ENCODE results near the gene ANKFY1.
"Not testable (repeated sequence)": the region's sequence is repeated elsewhere in the genome, so short reads cannot be mapped to it uniquely, and the experiment has no call there.

The ANKFY1 gene

DNA sequence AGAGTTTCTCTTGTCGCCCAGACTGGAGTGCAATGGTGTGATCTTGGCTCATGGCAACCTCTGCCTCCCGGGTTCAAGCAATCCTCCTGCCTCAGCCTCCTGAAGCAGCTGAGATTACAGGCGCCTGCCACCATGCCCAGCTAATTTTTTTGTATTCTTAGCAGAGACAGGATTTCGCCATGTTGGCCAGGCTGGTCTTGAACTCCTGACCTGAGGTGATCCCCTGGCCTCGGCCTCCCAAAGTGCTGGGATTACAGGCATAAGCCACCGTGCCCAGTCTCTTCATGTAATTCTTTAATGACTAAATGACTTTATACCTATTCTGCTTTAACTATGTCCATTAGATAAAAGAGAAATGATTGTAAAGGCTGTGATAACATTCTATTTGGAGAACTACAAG is 8.5 kb downstream of the ANKFY1 start:
- DNase-seq, result not testable (repeated sequence)

DNA sequence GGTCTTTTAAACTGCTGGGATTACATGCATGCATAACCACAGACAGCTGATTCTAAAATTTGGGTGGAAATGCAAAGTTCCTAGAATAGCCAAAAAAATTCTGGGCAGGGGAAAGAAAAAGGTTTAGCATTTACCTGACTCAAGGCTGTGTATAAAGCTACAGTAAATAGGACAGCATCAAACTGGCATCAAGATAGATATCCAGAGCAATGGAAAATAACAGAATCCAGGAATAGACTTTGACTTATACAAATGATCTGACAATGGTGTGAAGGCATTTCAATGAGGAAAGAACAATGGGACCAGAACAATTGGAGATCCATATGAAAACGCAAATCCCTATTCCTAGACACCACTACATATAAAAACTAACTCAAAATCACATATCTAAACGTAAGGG is 12.9 kb downstream of the ANKFY1 start:
- no peak for DNase-seq

- DNase-seq, result no peak
Measured at GRCh38 chr17:4249452-4250029, 14.2 kb downstream of the ANKFY1 start.

GRCh38 chr17:4248504-4249277 is 15.1 kb downstream of the ANKFY1 start:
- no peak for DNase-seq

DNA sequence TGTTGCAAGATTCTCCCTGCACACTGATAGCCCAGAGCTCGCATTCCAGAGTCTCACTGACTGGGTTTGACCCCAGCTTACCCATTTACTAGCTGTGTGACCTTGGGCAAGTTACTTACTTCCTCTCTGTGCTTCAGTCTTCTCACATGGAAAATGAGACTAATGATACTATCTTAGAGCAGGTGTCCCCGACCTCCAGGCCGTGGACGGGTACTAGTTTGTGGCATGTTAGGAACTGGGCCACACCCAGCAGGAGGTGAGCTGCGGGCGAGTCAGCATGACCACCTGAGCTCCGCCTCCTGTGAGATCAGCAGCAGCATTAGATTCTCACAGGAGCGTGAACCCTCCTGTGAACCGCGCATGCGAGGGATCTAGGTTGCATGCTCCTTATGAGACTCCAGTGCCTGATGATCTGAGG is 15.8 kb downstream of the ANKFY1 start:
- no peak for DNase-seq

DNA sequence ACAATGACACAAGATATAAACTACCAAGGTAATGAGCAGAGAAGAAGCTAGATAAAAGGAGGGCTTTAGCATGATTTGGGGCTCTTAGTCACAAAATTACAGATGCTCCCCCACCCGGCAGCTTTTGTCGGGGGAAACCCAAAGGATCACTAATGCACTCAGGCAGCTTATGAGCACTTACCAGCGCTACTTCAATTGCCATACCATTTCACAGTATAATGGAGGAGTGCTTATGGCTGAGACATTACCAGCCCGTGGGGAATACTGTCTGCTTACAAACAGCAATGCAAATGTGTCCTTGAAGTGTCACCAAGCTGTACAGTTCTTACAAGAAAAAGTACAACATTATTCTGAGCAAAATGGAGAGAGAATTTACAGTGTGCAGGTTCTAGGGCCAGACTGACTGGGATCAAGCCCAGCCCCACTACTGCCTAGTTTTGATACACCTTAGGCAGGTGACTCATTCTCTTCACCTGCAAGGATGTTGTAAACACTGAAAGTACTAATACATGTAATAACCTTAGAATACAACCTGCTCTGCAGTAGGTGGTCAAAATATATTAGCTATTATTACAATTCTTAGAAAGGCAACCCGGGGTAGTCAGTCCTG is 16.3 kb downstream of the ANKFY1 start:
- no peak for DNase-seq

DNA sequence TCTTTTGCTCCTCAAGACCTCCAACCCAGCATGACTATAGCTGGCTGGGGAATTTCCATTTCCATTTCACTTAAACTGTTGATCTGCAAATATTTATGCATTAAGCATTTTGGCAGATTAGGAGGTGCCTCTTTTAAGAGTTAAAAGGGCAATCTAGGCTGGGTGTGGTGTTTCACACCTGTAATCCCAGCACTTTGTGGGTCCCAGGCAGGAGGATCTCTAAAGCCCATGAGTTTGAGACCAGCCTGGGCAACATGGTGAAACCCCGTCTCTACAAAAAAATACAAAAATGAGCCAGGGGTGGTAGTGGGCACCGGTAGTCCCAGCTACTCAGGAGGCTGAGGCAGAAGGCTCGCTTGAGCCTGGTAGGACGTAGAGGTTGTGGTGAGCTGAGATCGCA is 17.1 kb downstream of the ANKFY1 start:
- no peak for DNase-seq

DNA sequence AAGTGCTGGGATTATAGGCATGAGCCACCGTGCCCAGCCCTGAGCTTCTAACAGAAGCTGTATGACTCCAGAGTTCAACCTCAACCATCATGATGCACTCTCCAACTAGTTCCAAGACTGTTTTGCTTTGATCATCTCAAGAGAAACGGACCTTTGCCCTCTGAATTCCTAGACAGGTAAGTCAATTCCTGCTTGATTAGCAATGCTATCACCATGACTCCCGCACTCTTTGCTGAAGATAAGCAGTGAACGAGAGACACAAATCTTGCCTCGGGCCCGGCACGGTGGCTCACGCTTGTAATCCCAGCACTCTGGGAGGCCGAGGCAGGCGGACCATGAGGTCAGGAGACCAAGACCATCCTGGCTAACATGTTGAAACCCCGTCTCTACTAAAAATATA is 22.2 kb downstream of the ANKFY1 start:
- no peak for DNase-seq

- DNase-seq, result no peak
Measured at GRCh38 chr17:4236456-4236855, 27.3 kb downstream of the ANKFY1 start.

- no peak for DNase-seq
Measured at GRCh38 chr17:4235372-4236279, 28.2 kb downstream of the ANKFY1 start.

DNA sequence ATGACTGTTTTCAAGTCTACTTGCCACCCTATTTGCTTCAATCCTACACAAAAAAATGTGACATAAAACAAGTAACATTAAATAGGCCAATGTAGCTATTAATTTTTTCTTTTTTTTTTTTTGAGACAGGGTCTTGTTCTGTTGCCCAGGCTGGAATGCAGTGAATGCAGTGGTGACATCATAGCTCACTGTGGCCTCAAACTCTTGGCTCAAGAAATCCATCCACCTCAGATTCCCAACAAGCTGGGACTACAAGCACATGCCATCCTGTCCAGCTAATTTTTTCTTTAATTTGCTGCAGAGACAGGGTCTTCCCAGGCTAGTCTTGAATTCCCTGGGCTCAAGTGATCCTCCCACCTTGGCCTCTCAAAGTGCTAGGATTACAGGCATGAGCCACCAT is 29.4 kb downstream of the ANKFY1 start:
- no peak for DNase-seq

DNA sequence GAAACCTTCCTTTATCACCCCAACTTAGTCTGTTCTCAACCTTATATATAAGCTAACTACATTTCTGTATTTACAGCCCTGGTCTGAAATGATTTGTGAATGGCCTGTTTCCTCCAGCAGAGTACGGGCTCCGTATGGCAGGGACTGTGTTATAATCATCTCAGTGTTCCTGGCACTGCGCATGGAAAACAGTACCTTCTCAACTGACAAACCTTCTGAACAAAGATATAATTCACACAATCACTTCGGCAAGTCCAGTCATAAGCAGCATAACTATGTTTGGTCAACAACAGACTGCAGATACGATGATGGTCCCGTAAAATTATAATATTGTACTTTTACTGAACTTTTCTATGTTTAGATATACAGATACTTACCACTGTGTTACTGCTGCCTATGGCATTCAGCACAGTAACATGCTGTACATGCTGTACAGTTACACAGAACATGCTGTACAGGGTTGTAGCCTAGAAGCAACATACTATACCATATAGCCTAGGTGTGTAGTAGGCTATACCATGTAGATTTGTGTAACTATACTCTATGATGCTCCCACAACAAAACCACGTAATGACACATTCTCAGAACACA is 30.0 kb downstream of the ANKFY1 start:
- no peak for DNase-seq

- DNase-seq, result no peak
Measured at GRCh38 chr17:4232168-4232813, 31.5 kb downstream of the ANKFY1 start.

- DNase-seq, result no peak
Measured at GRCh38 chr17:4229627-4230541, 33.9 kb downstream of the ANKFY1 start.

DNA sequence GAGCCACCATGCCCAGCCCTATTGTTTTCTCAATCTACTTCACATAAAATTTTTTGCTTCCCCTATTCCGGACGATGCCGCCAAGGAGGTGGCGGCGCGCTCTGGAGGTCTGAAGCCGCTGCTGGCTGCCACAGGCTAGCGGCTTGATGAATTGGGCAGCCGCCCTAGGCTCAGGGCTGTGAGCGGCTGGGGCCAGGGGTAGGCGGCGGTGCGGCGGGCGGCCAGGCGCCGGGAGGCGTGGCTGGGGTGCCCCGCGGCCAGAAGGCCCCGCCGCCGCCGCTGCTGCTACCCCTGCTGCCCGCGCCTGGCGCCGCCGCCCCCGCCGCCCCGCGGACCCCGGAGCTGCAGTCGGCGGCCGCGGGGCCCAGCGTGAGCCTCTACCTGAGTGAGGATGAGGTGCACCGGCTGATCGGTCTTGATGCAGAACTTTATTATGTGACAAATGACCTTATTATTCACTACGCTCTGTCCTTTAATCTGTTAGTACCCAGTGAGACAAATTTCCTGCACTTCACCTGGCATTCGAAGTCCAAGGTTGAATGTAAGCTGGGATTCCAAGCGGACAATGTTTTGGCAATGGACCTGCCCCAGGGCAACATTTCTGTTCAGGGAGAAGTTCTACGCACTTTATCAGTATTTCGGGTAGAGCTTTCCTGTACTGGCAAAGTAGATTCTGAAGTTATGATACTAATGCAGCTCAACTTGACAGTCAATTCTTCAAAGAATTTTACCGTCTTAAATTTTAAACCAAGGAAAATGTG is 41.7 kb downstream of the ANKFY1 start:
- DNase-seq, result no peak

- no peak for DNase-seq
Measured at GRCh38 chr17:4221163-4221562, 42.6 kb downstream of the ANKFY1 start.

GRCh38 chr17:4220655-4221054 is 43.1 kb downstream of the ANKFY1 start:
- no peak for DNase-seq

DNA sequence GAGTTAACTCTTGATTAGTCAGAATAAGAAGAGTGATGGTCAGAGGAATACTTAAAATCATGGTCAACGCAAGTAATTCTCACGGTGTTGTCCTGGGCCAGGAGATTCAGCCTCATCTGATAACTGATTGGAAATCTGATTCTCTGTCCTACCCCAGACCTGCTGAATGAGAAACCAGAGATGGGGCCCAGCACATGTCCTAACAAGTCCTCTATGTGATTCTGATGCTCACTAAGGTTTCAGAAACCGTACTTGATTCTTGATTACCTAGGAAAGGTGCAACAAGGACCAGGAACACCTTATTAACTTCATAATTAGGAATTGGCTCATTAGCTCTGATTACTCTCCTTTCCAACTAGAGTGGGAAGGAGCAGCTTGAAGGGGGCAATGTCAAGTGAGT is 44.5 kb downstream of the ANKFY1 start:
- DNase-seq, result no peak

DNA sequence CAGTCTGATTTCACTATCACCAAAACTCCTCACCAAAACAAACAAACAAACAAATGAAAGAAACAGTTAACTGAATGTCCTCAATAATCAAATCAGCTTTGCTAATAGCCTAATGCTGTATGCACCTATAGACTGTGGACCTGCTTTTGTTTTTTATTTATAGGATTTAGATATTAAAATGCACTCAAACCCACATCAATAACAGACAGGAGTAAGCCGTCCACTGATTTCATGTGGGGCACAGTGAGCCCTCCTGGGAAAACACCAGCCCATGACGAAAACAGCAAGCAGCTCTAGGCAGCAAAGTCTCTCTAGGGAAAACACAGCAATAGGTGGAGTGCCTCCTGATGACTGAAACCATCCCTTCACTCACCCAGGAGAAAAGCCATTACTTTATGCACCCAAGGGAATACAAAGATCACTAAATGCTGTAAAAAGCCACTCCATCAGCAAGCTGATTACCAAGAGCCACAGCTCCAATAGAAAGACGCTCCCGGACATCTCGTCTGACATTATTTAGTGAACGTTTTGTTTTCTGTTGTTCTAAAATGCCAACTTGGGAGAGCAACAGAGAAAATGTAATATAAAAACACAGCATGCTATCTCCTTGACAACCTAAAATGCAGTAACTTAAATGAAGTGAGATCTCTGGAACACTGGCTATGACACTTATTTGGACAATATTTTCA is 47.8 kb downstream of the ANKFY1 start:
- DNase-seq, result no peak

- no peak for DNase-seq
Measured at GRCh38 chr17:4214157-4214556, 49.6 kb downstream of the ANKFY1 start.
